AG08395 (cell line): ENCODE data around the gene MAP1LC3A.

Source experiments
- DNase-seq: peaks from one replicate; pipeline ENCODE4 v3.0.0; 2012; ENCODE audit warnings: mixed read lengths, low spot score

MAP1LC3A gene

DNA sequence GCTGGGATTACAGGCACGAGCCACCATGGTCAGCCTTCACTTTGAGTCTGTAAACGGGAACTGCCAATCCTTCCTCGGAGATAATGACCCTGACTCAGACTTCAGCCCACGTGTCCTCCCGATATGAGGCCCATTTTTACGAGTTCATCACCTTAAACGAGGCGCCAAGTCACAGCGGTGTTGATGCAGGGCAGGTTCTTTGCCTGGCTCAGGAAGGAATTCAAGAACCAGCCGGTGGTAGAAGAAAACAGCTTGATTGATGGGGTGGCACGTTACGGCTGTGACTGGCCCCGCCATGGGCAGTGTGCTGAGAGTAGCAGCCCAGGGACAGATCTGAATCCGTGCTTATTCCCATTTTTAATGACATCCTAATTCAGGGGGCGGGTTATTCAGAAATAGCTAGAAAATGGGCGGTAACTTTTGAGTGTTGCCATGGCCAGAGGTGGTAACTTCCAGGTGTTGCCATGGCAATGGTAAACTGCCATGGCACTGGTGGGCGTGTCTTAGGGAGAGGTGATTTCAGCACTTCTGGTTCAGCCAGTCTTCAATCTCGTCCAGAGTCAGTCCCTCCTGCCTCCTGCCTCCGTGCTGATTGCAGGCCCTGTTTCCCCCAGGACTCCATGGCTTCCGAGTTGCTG is 9.1 kb upstream of the MAP1LC3A start:
- DNase-seq, result no peak

GRCh38 chr20:34549929-34550305 is 8.6 kb upstream of the MAP1LC3A start:
- no peak for DNase-seq

DNA sequence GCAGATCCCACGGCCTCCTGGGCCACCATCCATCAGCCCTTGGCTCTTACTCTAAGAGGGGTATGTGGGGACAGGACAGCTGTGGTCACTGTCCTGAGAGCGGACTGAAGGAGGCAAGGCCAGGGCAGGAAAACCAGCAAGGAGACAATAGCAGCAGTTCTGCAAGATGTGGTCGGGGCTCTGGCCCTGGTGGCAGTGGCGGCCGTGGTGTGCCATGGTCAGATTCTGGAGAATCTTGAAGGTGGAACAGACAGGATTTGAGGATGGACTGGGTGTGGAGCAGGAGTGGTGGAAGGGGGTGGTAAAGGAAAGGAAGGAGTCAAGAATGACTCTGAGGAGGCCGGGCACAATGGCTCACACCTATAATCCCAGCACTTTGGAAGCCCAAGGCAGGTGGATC is 5.9 kb upstream of the MAP1LC3A start:
- DNase-seq, result no peak

- DNase-seq, result no peak
Observed at GRCh38 chr20:34553366-34553867, 5.1 kb upstream of the MAP1LC3A start.

DNA sequence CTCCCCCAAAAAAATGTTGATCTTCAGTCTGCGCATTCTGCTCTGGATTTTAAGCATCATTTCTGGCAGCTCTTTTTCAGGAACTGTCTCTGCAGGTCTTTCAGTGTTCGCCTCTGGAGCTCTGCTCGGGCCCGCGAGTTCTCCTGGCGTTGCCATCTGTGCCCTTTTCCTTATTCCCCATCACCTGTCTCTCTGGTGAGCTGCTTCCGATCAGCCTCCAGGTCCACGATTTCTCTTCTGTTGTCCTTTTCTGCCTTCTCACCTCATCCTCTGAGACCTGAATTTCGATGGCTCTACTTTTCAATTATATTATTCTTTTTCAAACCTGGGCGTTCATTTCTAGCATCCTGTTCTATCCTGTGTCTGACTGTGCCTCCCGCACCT is 590 bp upstream of the MAP1LC3A start:
- DNase-seq, result no peak

DNA sequence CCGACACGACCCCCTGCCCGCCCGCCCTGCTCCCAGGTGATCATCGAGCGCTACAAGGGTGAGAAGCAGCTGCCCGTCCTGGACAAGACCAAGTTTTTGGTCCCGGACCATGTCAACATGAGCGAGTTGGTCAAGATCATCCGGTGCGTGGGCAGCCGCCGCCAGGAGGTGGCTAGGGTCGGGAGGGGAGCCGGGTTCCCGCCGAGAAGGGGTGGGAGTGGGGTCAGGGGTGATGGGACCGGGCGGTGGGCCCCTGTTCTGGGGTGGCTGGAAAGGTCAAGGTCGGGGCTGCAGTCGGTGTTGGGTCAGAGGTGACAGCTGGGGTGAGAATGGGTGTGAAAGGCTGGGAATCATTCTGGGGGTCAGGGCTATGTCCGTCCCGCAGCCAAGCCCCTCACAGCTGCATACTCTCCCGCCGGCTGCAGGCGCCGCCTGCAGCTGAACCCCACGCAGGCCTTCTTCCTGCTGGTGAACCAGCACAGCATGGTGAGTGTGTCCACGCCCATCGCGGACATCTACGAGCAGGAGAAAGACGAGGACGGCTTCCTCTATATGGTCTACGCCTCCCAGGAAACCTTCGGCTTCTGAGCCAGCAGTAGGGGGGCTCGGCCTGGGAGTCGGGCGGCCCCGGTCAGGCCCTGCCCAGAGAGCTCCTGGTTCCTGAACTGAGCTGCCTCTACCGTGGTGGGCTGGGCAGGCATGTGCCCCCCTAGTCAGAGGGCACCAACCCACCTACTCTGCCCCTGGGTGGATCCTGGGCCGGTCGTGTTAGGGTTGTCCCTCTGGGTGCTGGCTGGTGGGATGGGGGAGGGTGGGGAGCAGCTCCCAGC is 1.0 kb downstream of the MAP1LC3A start:
- DNase-seq, result no peak

GRCh38 chr20:34560141-34560523 is 1.6 kb downstream of the MAP1LC3A start:
- DNase-seq, result no peak

- no peak for DNase-seq
Observed at GRCh38 chr20:34560614-34561013, 2.1 kb downstream of the MAP1LC3A start.

GRCh38 chr20:34561661-34562060 is 3.1 kb downstream of the MAP1LC3A start:
- no peak for DNase-seq

DNA sequence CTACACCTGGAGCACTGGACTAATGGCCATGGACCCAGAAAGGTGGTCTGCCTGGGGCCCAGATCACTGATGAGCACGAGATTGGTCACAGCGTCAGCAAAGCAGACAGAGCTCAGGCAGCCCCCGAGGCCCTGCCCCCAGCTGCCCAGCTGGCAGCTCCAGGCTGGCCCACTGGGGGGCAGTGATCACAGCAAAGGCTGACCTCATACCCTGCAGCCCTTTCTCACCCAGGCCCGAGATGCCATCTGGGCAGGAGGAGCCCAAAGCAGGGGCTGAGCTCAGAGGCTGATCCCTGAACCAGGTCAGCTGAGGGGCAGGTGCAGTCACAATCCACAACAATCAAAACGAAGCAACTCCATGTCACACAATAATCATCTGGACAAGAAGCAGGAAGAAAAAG is 4.1 kb downstream of the MAP1LC3A start:
- peak; percentile 50 for DNase-seq

GRCh38 chr20:34564833-34565232 is 6.3 kb downstream of the MAP1LC3A start:
- DNase-seq, result no peak

GRCh38 chr20:34566978-34567891 is 8.7 kb downstream of the MAP1LC3A start:
- no peak for DNase-seq

DNA sequence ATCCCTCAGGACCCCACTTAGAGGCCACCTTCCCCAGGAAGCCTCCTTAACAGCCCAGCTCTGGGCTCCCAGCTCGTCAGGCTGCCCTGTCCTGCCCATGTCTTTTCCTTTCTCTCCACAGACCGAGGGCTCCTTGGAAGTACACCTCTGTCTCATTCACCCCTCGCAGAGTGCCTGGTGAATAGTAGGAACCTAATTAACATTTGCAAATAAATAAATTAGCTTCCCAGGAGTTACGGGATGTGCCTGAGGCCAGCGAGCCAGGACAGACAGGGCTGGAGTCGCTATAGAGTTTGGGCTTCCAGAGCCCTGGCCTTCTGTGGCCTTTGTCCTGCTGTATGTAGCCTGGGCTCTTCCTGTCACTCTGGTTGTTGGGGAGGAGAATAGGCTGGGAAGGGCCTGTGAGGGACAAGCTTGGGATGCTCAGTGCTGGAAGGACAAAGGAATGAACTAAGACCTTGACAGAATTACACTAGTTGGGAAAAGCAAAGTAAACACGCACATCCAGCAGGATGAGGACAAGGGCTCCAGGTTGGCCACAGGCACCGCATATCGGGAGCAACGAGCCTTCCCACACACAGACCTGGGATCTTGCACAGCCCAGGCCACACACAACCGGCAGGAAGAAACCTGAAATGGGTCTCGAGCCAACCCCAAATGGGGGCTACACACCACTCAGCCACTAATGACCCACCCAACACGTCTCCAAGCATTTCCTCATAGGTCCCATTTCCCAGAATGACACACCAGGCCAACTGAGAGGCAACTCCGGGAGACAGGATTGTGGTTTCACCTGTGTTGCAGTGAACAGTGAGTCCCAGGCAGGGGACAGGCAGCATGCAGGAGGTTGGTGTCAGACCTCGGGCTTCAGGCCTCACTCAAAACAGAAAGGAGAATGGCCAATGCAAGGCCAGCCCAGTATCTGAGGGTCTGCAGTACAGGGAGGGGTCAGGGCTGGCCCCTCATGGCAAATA is 9.7 kb downstream of the MAP1LC3A start:
- DNase-seq, result no peak

DNA sequence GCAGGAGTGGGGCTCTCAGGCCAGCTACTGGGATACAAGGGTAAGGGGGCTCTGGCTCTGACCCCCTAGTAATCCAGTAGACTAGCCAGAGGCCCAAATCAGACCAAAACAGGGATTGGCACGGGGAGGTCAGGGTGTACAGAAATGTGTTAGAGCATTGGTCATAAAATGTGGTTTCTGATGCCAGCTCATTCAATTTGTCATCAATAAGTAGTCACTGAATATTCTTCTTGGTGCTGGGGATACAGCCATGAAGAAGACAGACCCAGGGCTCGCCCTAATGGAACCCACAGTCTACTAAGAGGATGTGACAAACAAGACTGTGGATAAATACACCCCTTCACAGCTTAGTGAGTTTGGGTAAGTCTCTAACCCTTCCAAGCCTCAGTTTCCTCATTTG is 11.1 kb downstream of the MAP1LC3A start:
- DNase-seq, result no peak

DNA sequence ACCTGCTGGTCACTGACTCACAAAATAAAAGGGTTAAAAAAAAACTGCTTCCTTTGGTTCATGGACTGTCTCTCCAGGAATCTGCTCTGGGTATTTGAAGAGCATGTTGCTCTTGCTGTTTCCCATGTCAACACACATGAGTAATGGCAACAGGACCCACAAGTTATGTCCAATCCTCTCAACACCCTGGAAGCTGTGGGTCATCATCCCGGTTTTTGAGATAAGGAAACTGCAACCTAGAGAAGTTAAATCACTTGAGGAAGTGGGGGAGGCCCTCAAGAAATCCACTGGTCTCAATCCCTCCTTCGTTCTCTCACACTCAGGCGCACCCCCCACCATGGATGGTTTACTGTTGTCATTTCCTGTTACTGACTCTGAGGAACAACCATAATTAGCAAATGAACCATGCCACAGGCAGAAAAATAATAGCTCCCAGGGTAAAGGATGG is 12.4 kb downstream of the MAP1LC3A start:
- DNase-seq, result peak; percentile 24

- no peak for DNase-seq
Observed at GRCh38 chr20:34571753-34572152, 13.2 kb downstream of the MAP1LC3A start.

DNA sequence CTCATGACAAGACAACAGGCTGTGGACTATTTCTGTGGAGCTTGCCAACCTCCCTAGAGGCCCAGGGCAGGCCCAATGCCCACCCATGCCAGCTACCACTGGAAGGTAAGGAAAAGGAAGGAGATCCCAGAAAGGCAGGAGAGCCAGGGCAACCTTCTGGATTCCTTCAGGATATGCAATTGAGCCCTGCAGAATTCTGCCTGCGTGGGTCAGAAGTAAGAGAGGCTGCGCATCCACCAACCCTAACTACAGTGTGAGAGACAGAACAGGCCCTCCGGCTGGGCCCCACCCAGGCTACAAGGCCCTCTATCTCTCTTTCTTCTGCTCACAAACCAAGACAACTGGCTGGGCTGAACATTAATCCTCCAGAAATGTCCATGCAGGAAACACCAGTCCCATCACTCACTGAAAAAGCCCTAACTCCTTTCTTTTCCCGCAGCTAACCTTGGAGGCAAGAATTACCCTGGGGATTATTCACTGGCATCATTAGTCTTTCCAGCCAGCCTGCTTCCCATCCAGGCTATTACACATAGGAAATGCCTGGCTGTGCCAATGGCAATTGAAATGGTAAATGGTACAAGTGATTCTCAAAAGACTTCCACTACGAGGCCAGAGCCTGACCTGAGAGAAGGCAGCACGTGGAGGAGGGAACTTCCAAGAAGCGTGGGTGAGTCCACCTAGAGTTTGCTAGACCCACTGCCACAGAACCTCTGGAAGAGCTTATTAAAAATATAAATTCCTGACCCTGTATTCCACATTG is 15.2 kb downstream of the MAP1LC3A start:
- no peak for DNase-seq

- DNase-seq, result no peak
Observed at GRCh38 chr20:34574426-34574825, 15.9 kb downstream of the MAP1LC3A start.

GRCh38 chr20:34574861-34575260 is 16.3 kb downstream of the MAP1LC3A start:
- DNase-seq, result no peak

DNA sequence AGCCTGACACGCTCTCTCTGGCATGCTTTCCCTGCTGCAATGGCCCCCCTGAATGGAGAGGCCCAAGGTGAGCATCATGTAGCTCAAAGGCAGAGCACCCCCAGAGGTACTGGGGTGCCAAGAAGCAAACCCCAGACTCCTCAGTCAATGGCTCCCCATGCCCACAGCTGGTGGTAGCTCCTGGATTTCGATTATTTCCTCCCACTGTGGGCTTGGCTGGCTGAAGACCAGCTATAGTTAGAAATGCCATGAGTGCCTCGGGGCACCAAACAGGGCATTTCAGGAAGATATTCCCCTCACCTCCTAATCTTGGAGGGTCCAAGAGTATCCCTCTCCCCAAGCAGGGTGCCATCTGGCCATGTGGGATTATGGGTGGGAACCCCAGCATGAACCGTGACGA is 16.8 kb downstream of the MAP1LC3A start:
- no peak for DNase-seq
